ENCODE measurements around the gene TXN2. TPM values are rescaled to one million over a fixed set of nuclear protein-coding genes. Genes with fewer than 3 reads are reported as not detected.

Gene TXN2
- total RNA-seq, 1 experiment from 2014 or later, result 58.6 TPM

DNA sequence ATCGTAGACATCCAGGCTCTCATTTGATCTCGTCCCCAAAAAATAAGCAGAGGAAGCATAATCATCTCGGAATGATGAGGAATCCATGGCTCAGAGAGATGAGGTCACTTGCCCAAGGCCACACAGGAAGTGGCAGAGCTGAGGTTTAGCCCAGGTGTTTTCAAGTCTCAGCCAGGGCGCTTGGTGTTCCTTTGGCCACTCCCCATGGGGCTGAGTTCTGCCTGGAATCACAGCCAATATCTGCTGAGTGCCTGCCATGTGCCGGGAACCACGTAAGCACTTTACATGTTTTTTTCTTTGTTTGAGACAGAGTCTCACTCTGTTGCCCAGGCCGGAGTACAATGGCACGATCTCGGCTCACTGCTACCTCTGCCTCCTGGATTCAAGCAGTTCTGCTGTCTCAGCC lies 64.2 kb downstream of the TXN2 start:
- Histone ChIP-seq H3K18ac (ENCODE audit: insufficient read length, low read depth, low read length) (no peak overlapping the region), H4K20me1 (ENCODE audit: control insufficient read depth, insufficient read depth, insufficient read length) (no peaks in the 10 kb centered on the region), H3K9me3 (ENCODE audit: control insufficient read depth, low read depth, low read length) (no peaks in the 10 kb centered on the region), H2BK12ac (ENCODE audit: insufficient read length, low read depth, low read length) (no peak overlapping the region), H3K4ac (ENCODE audit: low read depth, low read length) (no peak overlapping the region), H3T11ph (ENCODE audit: low read length) (no peak overlapping the region), H3K9ac (ENCODE audit: extremely low read depth, insufficient read length, low read length) (no peak overlapping the region), H2BK5ac (ENCODE audit: insufficient read length, low read length) (no peak overlapping the region), H2BK20ac (ENCODE audit: low read depth, low read length, poor library complexity, severe bottlenecking) (no peak overlapping the region), H3K23ac (ENCODE audit: insufficient read length, low read depth, low read length) (no peak overlapping the region), H3K4me2 (ENCODE audit: insufficient read depth, insufficient read length, low read length) (no peak overlapping the region), H3K79me2 (ENCODE audit: insufficient read depth, low read length) (no peaks in the 10 kb centered on the region), H4K5ac (ENCODE audit: insufficient read length, low read depth, low read length) (no peak overlapping the region), H2BK15ac (ENCODE audit: low read depth, low read length) (no peak overlapping the region), H3K27me3 (ENCODE audit: insufficient read depth, low read length) (no peaks in the 10 kb centered on the region), H4K91ac (ENCODE audit: insufficient read length, low read depth, low read length) (no peak overlapping the region), H3K79me1 (ENCODE audit: insufficient read depth, low read depth, low read length, poor library complexity, severe bottlenecking) (no peaks in the 10 kb centered on the region), H3K56ac (ENCODE audit: insufficient read length, low read depth, low read length) (no peak overlapping the region), H2AFZ (ENCODE audit: low read length) (no peak overlapping the region), H3K4me1 (ENCODE audit: insufficient read depth, low read length) (no peaks in the 10 kb centered on the region), H4K8ac (replicated peaks; ENCODE audit: insufficient read length, low read depth, low read length) (no peak overlapping the region), H2AK5ac (ENCODE audit: insufficient read length, low read length) (no peak overlapping the region), H3K27ac (ENCODE audit: insufficient read length, low read depth, low read length) (no peak overlapping the region), H3K23me2 (ENCODE audit: insufficient read length, low read depth, low read length, poor library complexity, severe bottlenecking) (no peaks in the 10 kb centered on the region), H2BK120ac (ENCODE audit: low read depth, low read length, poor library complexity, severe bottlenecking) (no peak overlapping the region), H3K14ac (ENCODE audit: insufficient read depth, low read length) (no peak overlapping the region)
- H3K36me3 Mint-ChIP-seq (ENCODE audit: insufficient read depth in 1 of 3, low read depth in 3 of 3), result no peaks in the 10 kb centered on the region
- no peak for TF ChIP-seq CTCF (conservative IDR thresholded peaks at IDR 0.05)
- no peaks in the 10 kb centered on the region for H3K27me3 Mint-ChIP-seq (ENCODE audit: low read depth)
- H3K4me3 Mint-ChIP-seq, result no peak overlapping the region
- no peak overlapping the region; a peak in 1 of 7 replicates for H3K27ac Mint-ChIP-seq
- WGBS (ENCODE audit: extremely low coverage, insufficient read length, low lambda C conversion rate), result no CpG with 5 or more reads among the region's 9 CpGs
- no peak for DNase-seq
- H3K9me3 Mint-ChIP-seq, result no peaks in the 10 kb centered on the region; a peak in 1 of 5 replicates
- H3K4me1 Mint-ChIP-seq, result peaks cover 9 to 11% of the 10 kb centered on the region in 2 experiments

Other genes starting within 250 kb of the TXN2 start
- gene APOL2, start 242.1 kb downstream of the TXN2 start, total RNA-seq (2021), result 15.6 and 18.1 TPM in 2 replicates
- 0.13 TPM in 1 of 2 replicates, not detected in the other for gene APOL1, start 228.5 kb downstream of the TXN2 start, total RNA-seq (2021)
- 243 and 266 TPM in 2 replicates for gene MYH9, start 93.7 kb downstream of the TXN2 start, total RNA-seq (2021)
- 31.3 and 34.4 TPM in 2 replicates for gene FOXRED2, start 25.4 kb upstream of the TXN2 start, total RNA-seq (2021)
- gene EIF3D, start 47.5 kb upstream of the TXN2 start, total RNA-seq (2021), result 189 and 198 TPM in 2 replicates
- not detected in 2 replicates for gene CACNG2, start 222.1 kb upstream of the TXN2 start, total RNA-seq (2021)